Stomach (tissue), 4 donors: Measurements from ENCODE around the gene ETV3L.

Experiments used
- POLR2A ChIP-seq, 4 donors: fragments of 450-650 bp; IDR thresholded peaks; one replicate each; pipeline ENCODE4 v1.6.1; 2016; ENCODE audit warnings: antibody characterized with exemption in 4 of 4, control low read depth in 2 of 4, mild to moderate bottlenecking in 1 of 4, moderate library complexity in 1 of 4
- POLR2AphosphoS5 ChIP-seq, 3 donors: sonication (generic); formaldehyde crosslinking; IDR thresholded peaks; one replicate each; pipeline ENCODE4 v1.6.1; 2016; ENCODE audit warnings: antibody characterized with exemption in 3 of 3

DNA sequence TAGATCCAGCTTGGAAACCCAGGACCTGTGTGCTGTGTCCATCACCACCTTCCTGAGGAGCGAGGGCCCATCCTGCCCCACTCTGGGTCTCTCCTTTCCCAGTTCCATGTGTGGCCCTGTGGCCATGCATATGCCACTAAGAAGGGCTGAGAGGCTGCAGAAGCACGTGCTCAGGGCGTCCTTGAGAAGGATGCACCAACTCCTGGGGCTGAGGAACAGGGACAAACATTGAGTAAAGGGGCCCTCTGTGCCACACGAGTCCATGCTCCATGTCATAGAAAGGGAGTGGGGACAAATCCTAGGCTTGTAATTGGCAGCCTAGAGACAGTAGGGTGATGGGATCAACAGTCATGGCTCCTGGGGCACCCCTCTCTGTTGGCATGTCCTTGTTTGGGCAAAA is 8.4 kb downstream of the ETV3L start:
- TF ChIP-seq POLR2A (IDR thresholded peaks at IDR 0.05) = no peak
- no peak for TF ChIP-seq POLR2AphosphoS5 (IDR thresholded peaks at IDR 0.05)
